ENCODE data around the gene PRSS36.

PRSS36 gene

DNA sequence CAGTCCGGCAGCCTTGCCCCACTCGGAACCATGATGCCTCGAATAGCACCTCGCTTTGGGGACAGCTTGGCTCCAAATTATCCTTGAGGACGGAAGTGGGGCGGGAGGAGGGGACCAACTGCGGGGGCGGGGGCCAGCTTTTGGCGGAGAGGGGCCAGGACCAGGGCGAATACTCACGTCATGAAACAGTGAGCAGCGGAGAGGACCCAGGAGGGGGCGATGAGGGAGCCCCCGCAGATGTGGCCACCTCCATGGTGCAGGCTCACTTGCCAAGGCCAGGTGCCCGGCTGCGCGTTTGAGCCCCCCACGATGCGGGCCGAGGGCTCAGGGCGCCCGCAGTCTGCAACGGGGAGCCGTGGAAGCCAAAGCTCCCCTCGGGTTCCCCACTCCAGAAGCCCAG lies 970 bp downstream of the PRSS36 start:
- Histone ChIP-seq H3K4me2 (ENCODE audit: low read depth, low read length, poor library complexity, severe bottlenecking) (no peak overlapping the region), H3K9me3 (ENCODE audit: insufficient read depth, low read length) (no peaks in the 10 kb centered on the region), H3K27ac (ENCODE audit: low read depth, low read length) (no peak overlapping the region), H3K27me3 (ENCODE audit: low read length) (no peaks in the 10 kb centered on the region), H3K9ac (ENCODE audit: low read length) (no peak overlapping the region), H2AFZ (ENCODE audit: low read depth, low read length, severe bottlenecking) (no peak overlapping the region), H4K20me1 (ENCODE audit: low read depth, low read length) (no peaks in the 10 kb centered on the region), H3K9me2 (replicated peaks; ENCODE audit: insufficient read depth, low read length) (no peaks in the 10 kb centered on the region), H3K36me3 (ENCODE audit: low read length) (no peaks in the 10 kb centered on the region), H3K4me3 (ENCODE audit: insufficient read depth, low read length, poor library complexity, severe bottlenecking) (no peak overlapping the region), H3F3A (ENCODE audit: insufficient read depth) (no peaks in the 10 kb centered on the region), H3K79me2 (ENCODE audit: insufficient read depth, low read length) (no peaks in the 10 kb centered on the region)
- TF ChIP-seq, protein P1, sequence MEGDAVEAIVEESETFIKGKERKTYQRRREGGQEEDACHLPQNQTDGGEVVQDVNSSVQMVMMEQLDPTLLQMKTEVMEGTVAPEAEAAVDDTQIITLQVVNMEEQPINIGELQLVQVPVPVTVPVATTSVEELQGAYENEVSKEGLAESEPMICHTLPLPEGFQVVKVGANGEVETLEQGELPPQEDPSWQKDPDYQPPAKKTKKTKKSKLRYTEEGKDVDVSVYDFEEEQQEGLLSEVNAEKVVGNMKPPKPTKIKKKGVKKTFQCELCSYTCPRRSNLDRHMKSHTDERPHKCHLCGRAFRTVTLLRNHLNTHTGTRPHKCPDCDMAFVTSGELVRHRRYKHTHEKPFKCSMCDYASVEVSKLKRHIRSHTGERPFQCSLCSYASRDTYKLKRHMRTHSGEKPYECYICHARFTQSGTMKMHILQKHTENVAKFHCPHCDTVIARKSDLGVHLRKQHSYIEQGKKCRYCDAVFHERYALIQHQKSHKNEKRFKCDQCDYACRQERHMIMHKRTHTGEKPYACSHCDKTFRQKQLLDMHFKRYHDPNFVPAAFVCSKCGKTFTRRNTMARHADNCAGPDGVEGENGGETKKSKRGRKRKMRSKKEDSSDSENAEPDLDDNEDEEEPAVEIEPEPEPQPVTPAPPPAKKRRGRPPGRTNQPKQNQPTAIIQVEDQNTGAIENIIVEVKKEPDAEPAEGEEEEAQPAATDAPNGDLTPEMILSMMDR (IDR thresholded peaks at IDR 0.05; ENCODE audit: insufficient read depth, low read length, poor library complexity, severe bottlenecking), result no peak
- no peak for TF ChIP-seq EZH2phosphoT487 (conservative IDR thresholded peaks at IDR 0.05; ENCODE audit: low read length)

DNA sequence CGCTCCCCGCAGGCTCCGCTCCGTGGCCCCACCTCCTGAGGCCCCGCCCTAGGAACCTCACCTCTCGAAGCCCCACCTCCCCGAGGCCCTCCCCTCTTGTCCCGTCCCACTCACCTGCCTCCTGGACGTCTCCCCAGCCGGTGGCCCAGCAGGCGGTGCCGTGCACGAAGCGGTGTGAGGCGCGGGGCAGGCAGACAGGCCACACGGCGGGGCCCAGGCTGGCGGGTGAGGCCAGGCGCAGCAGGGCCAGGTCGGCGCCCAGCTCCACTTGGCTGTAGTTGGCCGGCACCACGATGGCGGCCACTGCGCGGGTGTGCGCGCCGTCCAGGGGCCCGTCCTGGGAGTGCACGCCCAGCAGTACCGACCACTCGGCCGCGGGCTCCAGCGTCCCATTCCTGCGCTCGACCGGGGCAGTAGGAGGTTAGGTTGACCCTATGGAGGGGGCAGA lies 1.6 kb downstream of the PRSS36 start:
- H3K9ac ChIP-seq (ENCODE audit: low read length), result no peak overlapping the region
- no peak overlapping the region for H3K4me3 ChIP-seq (ENCODE audit: insufficient read depth, low read length, poor library complexity, severe bottlenecking)
- no peak overlapping the region for H2AFZ ChIP-seq (ENCODE audit: low read depth, low read length, severe bottlenecking)
- H3K4me2 ChIP-seq (ENCODE audit: low read depth, low read length, poor library complexity, severe bottlenecking), result no peak overlapping the region
- no peaks in the 10 kb centered on the region for H3K36me3 ChIP-seq (ENCODE audit: low read length)
- no peak overlapping the region for H3K27ac ChIP-seq (ENCODE audit: low read depth, low read length)
- H3F3A ChIP-seq (ENCODE audit: insufficient read depth), result no peaks in the 10 kb centered on the region
- TF ChIP-seq EZH2phosphoT487 (conservative IDR thresholded peaks at IDR 0.05; ENCODE audit: low read length), result no peak
- TF ChIP-seq, protein P1 (IDR thresholded peaks at IDR 0.05; ENCODE audit: insufficient read depth, low read length, poor library complexity, severe bottlenecking), result no peak
- no peaks in the 10 kb centered on the region for H3K79me2 ChIP-seq (ENCODE audit: insufficient read depth, low read length)
- no peaks in the 10 kb centered on the region for H3K27me3 ChIP-seq (ENCODE audit: low read length)
- H3K9me3 ChIP-seq (ENCODE audit: insufficient read depth, low read length), result no peaks in the 10 kb centered on the region
- H4K20me1 ChIP-seq (ENCODE audit: low read depth, low read length), result no peaks in the 10 kb centered on the region
- no peaks in the 10 kb centered on the region for H3K9me2 ChIP-seq (replicated peaks; ENCODE audit: insufficient read depth, low read length)

DNA sequence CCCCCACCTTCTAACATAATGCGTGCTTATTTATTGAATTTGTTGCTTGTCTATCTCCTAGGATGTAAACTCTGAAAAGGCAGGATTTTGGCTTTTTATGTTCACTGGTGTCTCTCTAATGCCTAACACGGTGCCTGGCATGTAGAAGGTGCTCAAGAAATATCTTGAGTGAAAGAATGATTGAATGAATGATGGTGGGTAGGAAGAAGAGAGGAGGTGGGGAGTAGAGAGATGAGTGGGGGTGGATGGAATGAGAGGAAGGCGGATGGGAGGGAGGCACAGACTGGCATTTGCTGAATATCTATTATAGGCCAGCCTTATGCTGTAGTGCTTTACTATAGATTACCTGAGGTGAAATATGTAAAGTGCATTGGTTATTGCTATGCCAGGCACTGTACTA lies 2.3 kb downstream of the PRSS36 start:
- no peaks in the 10 kb centered on the region for H3K36me3 ChIP-seq (ENCODE audit: low read length)
- H3K27ac ChIP-seq (ENCODE audit: low read depth, low read length), result no peak overlapping the region
- H3K9me3 ChIP-seq (ENCODE audit: insufficient read depth, low read length), result no peaks in the 10 kb centered on the region
- H3F3A ChIP-seq (ENCODE audit: insufficient read depth), result no peaks in the 10 kb centered on the region
- H3K79me2 ChIP-seq (ENCODE audit: insufficient read depth, low read length), result no peaks in the 10 kb centered on the region
- H3K9me2 ChIP-seq (replicated peaks; ENCODE audit: insufficient read depth, low read length), result no peaks in the 10 kb centered on the region
- no peak overlapping the region for H3K9ac ChIP-seq (ENCODE audit: low read length)
- H3K4me3 ChIP-seq (ENCODE audit: insufficient read depth, low read length, poor library complexity, severe bottlenecking), result no peak overlapping the region
- TF ChIP-seq, protein P1 (IDR thresholded peaks at IDR 0.05; ENCODE audit: insufficient read depth, low read length, poor library complexity, severe bottlenecking), result no peak
- no peak for TF ChIP-seq EZH2phosphoT487 (conservative IDR thresholded peaks at IDR 0.05; ENCODE audit: low read length)
- no peaks in the 10 kb centered on the region for H4K20me1 ChIP-seq (ENCODE audit: low read depth, low read length)
- H3K4me2 ChIP-seq (ENCODE audit: low read depth, low read length, poor library complexity, severe bottlenecking), result no peak overlapping the region
- no peaks in the 10 kb centered on the region for H3K27me3 ChIP-seq (ENCODE audit: low read length)
- H2AFZ ChIP-seq (ENCODE audit: low read depth, low read length, severe bottlenecking), result no peak overlapping the region
